GM12891 (cell line): ENCODE measurements around the gene COQ4.

ENCODE experiments used
- DNase-seq: peaks from one replicate; pipeline ENCODE4 v3.0.0; 2011; ENCODE audit warnings: low spot score; ENCODE audit not compliant: insufficient read length
- FAIRE-seq: peaks from 2 replicates; lab custom pipeline; 2011; peaks lifted over from hg19 to GRCh38; lab: Jason Lieb, UNC
- PAX5 ChIP-seq: IDR thresholded peaks from 2 replicates; pipeline ENCODE4 v1.6.1; 2011; ENCODE audit warnings: low read length, moderate library complexity, mild to moderate bottlenecking; ENCODE audit not compliant: insufficient read depth, severe bottlenecking
- POLR2A ChIP-seq: IDR thresholded peaks from 2 replicates; pipeline ENCODE4 v1.6.1; 2011; ENCODE audit warnings: low read depth, low read length, control low read depth
- POLR2AphosphoS5 ChIP-seq: IDR thresholded peaks from 2 replicates; pipeline ENCODE4 v1.6.1; 2011; ENCODE audit warnings: low read depth, low read length, control low read depth
- POU2F2 ChIP-seq: IDR thresholded peaks from 2 replicates; pipeline ENCODE4 v1.6.1; 2011; ENCODE audit warnings: low read depth, mild to moderate bottlenecking, control low read depth, low read length, moderate library complexity
- SPI1 ChIP-seq: IDR thresholded peaks from 2 replicates; pipeline ENCODE4 v1.6.1; 2011; ENCODE audit warnings: low read depth, low read length, control low read depth
- TAF1 ChIP-seq: IDR thresholded peaks from 2 replicates; pipeline ENCODE4 v1.6.1; 2011; ENCODE audit warnings: low read depth, low read length, control low read depth

COQ4 gene

GRCh38 chr9:128358090-128358489, 35.5 kb downstream of the COQ4 start:
- no peak for DNase-seq
- no peak for FAIRE-seq
- TF ChIP-seq POU2F2 (no peak), POLR2A (no peak), POLR2AphosphoS5 (no peak), PAX5 (no peak), SPI1 (no peak), TAF1 (no peak)

GRCh38 chr9:128358861-128359260, 36.2 kb downstream of the COQ4 start:
- DNase-seq = no peak
- no peak for TF ChIP-seq TAF1
- no peak for TF ChIP-seq PAX5
- TF ChIP-seq POLR2A = no peak
- no peak for TF ChIP-seq SPI1
- no peak for TF ChIP-seq POLR2AphosphoS5
- no peak for TF ChIP-seq POU2F2
- FAIRE-seq = no peak

GRCh38 chr9:128360826-128361225, 38.2 kb downstream of the COQ4 start:
- DNase-seq (no peak), FAIRE-seq (no peak)
- TF ChIP-seq TAF1 (no peak), PAX5 (no peak), SPI1 (no peak), POLR2AphosphoS5 (no peak), POLR2A (no peak), POU2F2 (no peak)

GRCh38 chr9:128361296-128361985, 38.8 kb downstream of the COQ4 start:
- DNase-seq (no peak), FAIRE-seq (no peak)
- TF ChIP-seq SPI1 (no peak), POU2F2 (no peak), POLR2A (no peak), PAX5 (no peak), POLR2AphosphoS5 (no peak), TAF1 (no peak)

GRCh38 chr9:128361986-128362646, 39.5 kb downstream of the COQ4 start:
- DNase-seq = peak; percentile 77
- FAIRE-seq = peak; percentile 84
- TF ChIP-seq POLR2AphosphoS5 (no peak), TAF1 (no peak), POLR2A (no peak), POU2F2 (no peak), SPI1 (no peak), PAX5 (no peak)

- DNase-seq (no peak), FAIRE-seq (no peak)
- no peak for TF ChIP-seq TAF1
- no peak for TF ChIP-seq POLR2AphosphoS5
- no peak for TF ChIP-seq POLR2A
- TF ChIP-seq PAX5 = no peak
- TF ChIP-seq POU2F2 = no peak
- no peak for TF ChIP-seq SPI1
Measured at GRCh38 chr9:128362774-128363173, 40.1 kb downstream of the COQ4 start.

GRCh38 chr9:128365525-128365924, 42.9 kb downstream of the COQ4 start:
- TF ChIP-seq POU2F2 (no peak), PAX5 (no peak), TAF1 (no peak), POLR2AphosphoS5 (no peak), POLR2A (no peak), SPI1 (no peak)
- FAIRE-seq (no peak), DNase-seq (no peak)

GRCh38 chr9:128369024-128369706, 46.5 kb downstream of the COQ4 start:
- DNase-seq (no peak), FAIRE-seq (no peak)
- no peak for TF ChIP-seq POU2F2
- TF ChIP-seq SPI1 = no peak
- TF ChIP-seq POLR2A = no peak
- no peak for TF ChIP-seq POLR2AphosphoS5
- TF ChIP-seq PAX5 = no peak
- TF ChIP-seq TAF1 = no peak

GRCh38 chr9:128370367-128370751, 47.7 kb downstream of the COQ4 start:
- DNase-seq = no peak
- no peak for FAIRE-seq

More at GRCh38 chr9:128370367-128370751, 47.7 kb downstream of the COQ4 start:
- TF ChIP-seq SPI1 = no peak
- no peak for TF ChIP-seq POLR2A
- TF ChIP-seq TAF1 = no peak
- no peak for TF ChIP-seq POU2F2
- no peak for TF ChIP-seq POLR2AphosphoS5
- TF ChIP-seq PAX5 = no peak
